ENCODE data around the gene CMTM1. TPM values are rescaled to one million over a fixed set of nuclear protein-coding genes. Genes with fewer than 3 reads are reported as not detected.

Gene CMTM1
- polyA plus RNA-seq, 1 donor (not counting 4 experiments of a cell fraction or from before 2014, with no cell fraction given) = 0.24 TPM

GRCh38 chr16:66601471-66601870 is 35.2 kb downstream of the CMTM1 start:
- no peaks in the 10 kb centered on the region for H4K20me1 ChIP-seq (ENCODE audit: control insufficient read depth, extremely low read depth, insufficient read depth, low read length)
- FAIRE-seq = no peak
- H3K9me3 ChIP-seq (ENCODE audit: control insufficient read depth, low read depth, low read length) = peaks cover 2% of the 10 kb centered on the region
- no peaks in the 10 kb centered on the region for H3K27me3 ChIP-seq (ENCODE audit: control insufficient read depth, extremely low read depth, insufficient read depth, low read length)
- no peak overlapping the region for H3K27ac ChIP-seq (ENCODE audit: control insufficient read depth, insufficient read depth, low read length)
- H3K9ac ChIP-seq (ENCODE audit: control insufficient read depth, extremely low read depth, insufficient read depth, low read length) = no peak overlapping the region
- H2AFZ ChIP-seq (ENCODE audit: control insufficient read depth, low read length) = no peak overlapping the region
- H3K4me2 ChIP-seq (ENCODE audit: control insufficient read depth, extremely low read depth, insufficient read depth, low read depth, low read length) = no peak overlapping the region
- H3K36me3 ChIP-seq (ENCODE audit: control insufficient read depth in 2 of 2, extremely low read depth in 1 of 2, insufficient read depth in 2 of 2, low read length in 2 of 2) = no peaks in the 10 kb centered on the region
- peaks cover 6% of the 10 kb centered on the region for H3K79me2 ChIP-seq (ENCODE audit: control insufficient read depth, insufficient read depth, low read length)
- H3K4me1 ChIP-seq (ENCODE audit: control insufficient read depth, extremely low read depth, insufficient read depth, low read length) = peaks cover 14% of the 10 kb centered on the region
- TF ChIP-seq CTCF (optimal IDR thresholded peaks at IDR 0.05 in 1 of 3, IDR thresholded peaks at IDR 0.05 in 1 of 3, conservative IDR thresholded peaks at IDR 0.05 in 1 of 3; ENCODE audit: extremely low read depth in 1 of 3, insufficient read depth in 2 of 3, low read length in 3 of 3) (no peak), EZH2 (IDR thresholded peaks at IDR 0.05; ENCODE audit: low read length) (no peak)
- no peaks in the 10 kb centered on the region for H3K9me1 ChIP-seq (ENCODE audit: control insufficient read depth, extremely low read depth, insufficient read depth, low read length)
- no peak overlapping the region for H3K4me3 ChIP-seq (ENCODE audit: control insufficient read depth in 2 of 3, extremely low read depth in 1 of 3, insufficient read depth in 2 of 3, low read depth in 1 of 3, low read length in 3 of 3)
- no peak for DNase-seq (ENCODE audit: low read depth, low spot score)
- dilution Hi-C loops (cut with MboI; ENCODE audit: extremely low pct_ligation_motif_present, low sequenced_read_pairs) = no loop called here

- FAIRE-seq (no peak), DNase-seq (ENCODE audit: low read depth, low spot score) (no peak)
- peaks cover 6% of the 10 kb centered on the region for H3K79me2 ChIP-seq (ENCODE audit: control insufficient read depth, insufficient read depth, low read length)
- peak overlapping the region; percentile 61 to 79 (median 67) for H3K4me3 ChIP-seq (ENCODE audit: control insufficient read depth in 2 of 3, extremely low read depth in 1 of 3, insufficient read depth in 2 of 3, low read depth in 1 of 3, low read length in 3 of 3)
- no peak for TF ChIP-seq EZH2 (IDR thresholded peaks at IDR 0.05; ENCODE audit: low read length)
- TF ChIP-seq CTCF (optimal IDR thresholded peaks at IDR 0.05 in 1 of 3, IDR thresholded peaks at IDR 0.05 in 1 of 3, conservative IDR thresholded peaks at IDR 0.05 in 1 of 3; ENCODE audit: extremely low read depth in 1 of 3, insufficient read depth in 2 of 3, low read length in 3 of 3) = no peak
- dilution Hi-C loops (cut with MboI; ENCODE audit: extremely low pct_ligation_motif_present, low sequenced_read_pairs) = no loop called here
- H3K9me1 ChIP-seq (ENCODE audit: control insufficient read depth, extremely low read depth, insufficient read depth, low read length) = no peaks in the 10 kb centered on the region
- H3K27me3 ChIP-seq (ENCODE audit: control insufficient read depth, extremely low read depth, insufficient read depth, low read length) = no peaks in the 10 kb centered on the region
- H3K27ac ChIP-seq (ENCODE audit: control insufficient read depth, insufficient read depth, low read length) = no peak overlapping the region
- H3K4me1 ChIP-seq (ENCODE audit: control insufficient read depth, extremely low read depth, insufficient read depth, low read length) = peaks cover 19% of the 10 kb centered on the region
- peak overlapping the region; percentile 84 for H3K4me2 ChIP-seq (ENCODE audit: control insufficient read depth, extremely low read depth, insufficient read depth, low read depth, low read length)
- peak overlapping the region; percentile 78 for H2AFZ ChIP-seq (ENCODE audit: control insufficient read depth, low read length)
- no peaks in the 10 kb centered on the region for H4K20me1 ChIP-seq (ENCODE audit: control insufficient read depth, extremely low read depth, insufficient read depth, low read length)
- peaks cover 2 to 3% of the 10 kb centered on the region in 2 experiments for H3K36me3 ChIP-seq (ENCODE audit: control insufficient read depth in 2 of 2, extremely low read depth in 1 of 2, insufficient read depth in 2 of 2, low read length in 2 of 2)
- H3K9ac ChIP-seq (ENCODE audit: control insufficient read depth, extremely low read depth, insufficient read depth, low read length) = peak overlapping the region; percentile 56
- peaks cover 2% of the 10 kb centered on the region for H3K9me3 ChIP-seq (ENCODE audit: control insufficient read depth, low read depth, low read length)
Observed at GRCh38 chr16:66603537-66604375, 37.5 kb downstream of the CMTM1 start.
